MCF 10A (cell line): ENCODE data around the gene ANP32A. TPM values are rescaled to one million over a fixed set of nuclear protein-coding genes. Genes with fewer than 3 reads are reported as not detected.

ENCODE experiments used
- BruUV-seq: library from RNA; stranded (reverse); fragments of 400-500 nt; replicated peaks from 2 replicates; lab custom pipeline; 2021; lab: Mats Ljungman, UMichigan
- CTCF ChIA-PET: fragments of 300-600 bp; sonication (Branson Sonifier 250); formaldehyde crosslinking; extraction: SDS; loops from one replicate; lab custom pipeline; 2021; ENCODE audit warnings: antibody characterized with exemption, inconsistent platforms; lab: Yijun Ruan, JAX
- POLR2A ChIA-PET: fragments of 300-600, 350-650 bp; sonication (Branson Sonifier 250); formaldehyde crosslinking; extraction: SDS; loops from one replicate; lab custom pipeline; 2020; ENCODE audit warnings: antibody characterized with exemption, inconsistent platforms; lab: Yijun Ruan, JAX
- DNase-seq: peaks from one replicate; pipeline ENCODE4 v3.0.0-alpha.2; 2018; ENCODE audit not compliant: unreplicated experiment
- H3K27ac Mint-ChIP-seq: one replicate; pipeline ENCODE4 v1.8.0; 2022; ENCODE audit warnings: mild to moderate bottlenecking, low read depth, mixed read lengths; ENCODE audit not compliant: unreplicated experiment
- H3K27me3 Mint-ChIP-seq: one replicate; pipeline ENCODE4 v1.8.0; 2022; ENCODE audit warnings: mixed read lengths; ENCODE audit not compliant: insufficient read depth, unreplicated experiment
- H3K36me3 Mint-ChIP-seq: one replicate; pipeline ENCODE4 v1.8.0; 2022; ENCODE audit warnings: mild to moderate bottlenecking, moderate library complexity, mixed read lengths; ENCODE audit not compliant: insufficient read depth, unreplicated experiment
- H3K4me1 Mint-ChIP-seq: one replicate; pipeline ENCODE4 v1.8.0; 2022; ENCODE audit warnings: mixed read lengths; ENCODE audit not compliant: insufficient read depth, unreplicated experiment
- H3K4me3 Mint-ChIP-seq: one replicate; pipeline ENCODE4 v1.8.0; 2022; ENCODE audit warnings: mild to moderate bottlenecking, moderate library complexity, mixed read lengths; ENCODE audit not compliant: unreplicated experiment
- H3K9me3 Mint-ChIP-seq: one replicate; pipeline ENCODE4 v1.8.0; 2022; ENCODE audit warnings: mixed read lengths; ENCODE audit not compliant: unreplicated experiment
- CTCF ChIP-seq: fragments of 200-600 bp; IDR thresholded peaks from one replicate; pipeline ENCODE4 v1.8.0; 2022; ENCODE audit warnings: antibody characterized with exemption, mild to moderate bottlenecking; ENCODE audit not compliant: unreplicated experiment
- intact Hi-C: fragments of 100-400 bp; cut with micrococcal nuclease; formaldehyde crosslinking; loops from 2 replicates; pipeline ENCODE4 v1.14.1; 2022
- total RNA-seq: library from RNA; stranded (reverse); gene quantifications from 2 replicates; pipeline ENCODE4 v1.2.3, GENCODE V29; 2022

ANP32A gene
- total RNA-seq, 1 experiment from 2014 or later = 150 TPM

- CTCF ChIA-PET = no interaction called here
Observed at GRCh38 chr15:68844856-68845550, 24.3 kb upstream of the ANP32A start.

GRCh38 chr15:68843425-68844311 is 23.0 kb upstream of the ANP32A start:
- intact Hi-C loops = no loop called here
- Mint-ChIP-seq H3K9me3 (no peaks in the 10 kb centered on the region), H3K36me3 (peaks cover 5% of the 10 kb centered on the region), H3K4me3 (no peak overlapping the region), H3K27ac (no peak overlapping the region), H3K4me1 (no peaks in the 10 kb centered on the region), H3K27me3 (peaks cover 75% of the 10 kb centered on the region)
- ChIA-PET CTCF (no interaction called here), POLR2A (no interaction called here)
- no peak for TF ChIP-seq CTCF
- no peak for DNase-seq
- BruUV-seq = no TSS peak

More at GRCh38 chr15:68844856-68845550, 24.3 kb upstream of the ANP32A start:
- intact Hi-C loops = no loop called here
- peaks cover 73% of the 10 kb centered on the region for H3K27me3 Mint-ChIP-seq
- H3K4me1 Mint-ChIP-seq = no peaks in the 10 kb centered on the region
- no TSS peak for BruUV-seq
- no peak for TF ChIP-seq CTCF
- no peak for DNase-seq
- POLR2A ChIA-PET = no interaction called here
- H3K9me3 Mint-ChIP-seq = no peaks in the 10 kb centered on the region
- H3K4me3 Mint-ChIP-seq = no peak overlapping the region
- H3K36me3 Mint-ChIP-seq = no peaks in the 10 kb centered on the region
- H3K27ac Mint-ChIP-seq = no peak overlapping the region

- H3K4me3 Mint-ChIP-seq = no peak overlapping the region
- no peaks in the 10 kb centered on the region for H3K4me1 Mint-ChIP-seq
- no peaks in the 10 kb centered on the region for H3K9me3 Mint-ChIP-seq
- intact Hi-C loops = no loop called here
- DNase-seq = no peak
- no TSS peak for BruUV-seq
- H3K36me3 Mint-ChIP-seq = peaks cover 5% of the 10 kb centered on the region
- POLR2A ChIA-PET = no interaction called here
- peaks cover 75% of the 10 kb centered on the region for H3K27me3 Mint-ChIP-seq
- no peak overlapping the region for H3K27ac Mint-ChIP-seq
- CTCF ChIA-PET = interaction anchor here (0.6 kb wide), 1 partner anchor 224 kb away, joined by 4 read pairs; no protein-coding TSS in a partner anchor
- no peak for TF ChIP-seq CTCF
Observed at GRCh38 chr15:68842958-68843357, 22.3 kb upstream of the ANP32A start.

- H3K4me3 Mint-ChIP-seq = no peak overlapping the region
- CTCF ChIA-PET = interaction anchor here (1.1 to 1.4 kb wide), 3 partner anchors 10 to 275 kb away, joined by 3 to 4 read pairs (median 3); no protein-coding TSS in a partner anchor
Observed at GRCh38 chr15:68834346-68834745, 13.7 kb upstream of the ANP32A start.

More at GRCh38 chr15:68834346-68834745, 13.7 kb upstream of the ANP32A start:
- BruUV-seq = no TSS peak
- Mint-ChIP-seq H3K4me1 (no peaks in the 10 kb centered on the region), H3K27me3 (peaks cover 17% of the 10 kb centered on the region), H3K27ac (no peak overlapping the region), H3K36me3 (no peaks in the 10 kb centered on the region), H3K9me3 (peaks cover 11% of the 10 kb centered on the region)
- POLR2A ChIA-PET = interaction anchor here (1.1 kb wide), 1 partner anchor 12 kb away, joined by 3 read pairs; no protein-coding TSS in a partner anchor
- TF ChIP-seq CTCF = no peak
- DNase-seq = no peak
- intact Hi-C loops = no loop called here
